Ovary (tissue), 10 donors: ENCODE measurements around the gene ZNF674. TPM values are rescaled to one million over a fixed set of nuclear protein-coding genes. Genes with fewer than 3 reads are reported as not detected.

Source experiments
- DNase-seq, 5 donors: peaks; one replicate each; pipeline ENCODE4 v3.0.0-alpha.2; 2019 to 2020
- H3K27ac ChIP-seq, 2 donors: fragments of 200-600 bp; one replicate each; pipeline versions ENCODE4 v1.5.1 to v1.8.0; 2019 to 2022
- H3K27me3 ChIP-seq: fragments of 200-600 bp; one replicate; pipeline ENCODE4 v1.8.0; 2022
- H3K36me3 ChIP-seq: fragments of 200-600 bp; sonication (generic); one replicate; pipeline ENCODE4 v1.5.1; 2019
- H3K4me1 ChIP-seq: one replicate; pipeline ENCODE4 v1.8.1; 2013; ENCODE audit warnings: mild to moderate bottlenecking, moderate library complexity; ENCODE audit not compliant: insufficient read depth
- H3K4me3 ChIP-seq: fragments of 200-600 bp; sonication (generic); one replicate; pipeline ENCODE4 v1.5.1; 2017
- H3K9me3 ChIP-seq, 2 donors: fragments of 200-600 bp in 1 of 2; sonication (generic) in 1 of 2; one replicate each; pipeline versions ENCODE4 v1.5.1 to v1.8.1; 2013 to 2019; ENCODE audit warnings: mild to moderate bottlenecking in 1 of 2, moderate library complexity in 1 of 2
- EP300 ChIP-seq: sonication (generic); formaldehyde crosslinking; IDR thresholded peaks from one replicate; pipeline ENCODE4 v1.6.1; 2017; ENCODE audit warnings: antibody characterized with exemption
- POLR2A ChIP-seq: fragments of 450-650 bp; IDR thresholded peaks from one replicate; pipeline ENCODE4 v1.6.1; 2017; ENCODE audit warnings: antibody characterized with exemption, mild to moderate bottlenecking, moderate library complexity
- WGBS, 3 donors: extraction: QIAGEN DNeasy Blood & Tissue Kit in 1 of 3; methylation state at CpG; one replicate each; pipeline versions ENCODE4 v1.1.5 to v1.1.7; 2013 to 2017; 5-methylcytosine and 5-hydroxymethylcytosine counted together
- intact Hi-C, 4 donors: fragments of 100-400 bp; cut with DNase I; formaldehyde crosslinking; loops; one replicate each; pipeline versions ENCODE4 v1.11.0 to v1.15.1; 2022 to 2023
- long read RNA-seq, 3 donors: library from polyadenylated mRNA in 2 of 3; unstranded in 2 of 3; transcript quantifications; one replicate each; pipeline ENCODE4 v2.0.0 and lab custom pipeline, GENCODE V29; 2021 to 2026
- polyA plus RNA-seq, 2 donors: library from polyadenylated mRNA; stranded (reverse); fragments of 200-250 nt in 1 of 2; fragments of 350-450 nt in 1 of 2; fragmentation: Illumina TruSeq in 1 of 2; extraction: RNeasy Lipid Tissue Mini Kit (QIAGEN cat#74804) in 1 of 2; gene quantifications; one replicate each; pipeline ENCODE4 v1.2.3, GENCODE V29; 2013 to 2014
- total RNA-seq, 7 donors: library from RNA; depleted of rRNA in 2 of 7; stranded (reverse); fragments of >200 nt in 2 of 7; fragmentation: NEBNext Ultra II Directional in 3 of 7; extraction: Animal tissue kit (Norgen Biotek cat#: 25700) in 3 of 7; gene quantifications; one replicate each; pipeline versions ENCODE4 v1.1.0 to v1.2.4, GENCODE V29; 2016 to 2023
- TF ChIP-seq, protein P1 (sequence below), 3 donors: fragments of 450-650 bp in 2 of 3; fragments of 200-600 bp in 1 of 3; IDR thresholded peaks; one replicate each; pipeline versions ENCODE4 v1.5.1 to v1.8.0; 2016 to 2022; ENCODE audit warnings: antibody characterized with exemption in 3 of 3, mild to moderate bottlenecking in 1 of 3
- donor health status: DM: no; HTN: no; CAD: no; lungs with moderate emphysema.
- donor health status: DM: no; HTN: no; CAD: no.
- donor health status: Bipolar disorder and iron deficiency.
- donor health status: DM: yes; HTN: yes; CAD: no.
- donor health status: DM: no; HTN: no; CAD: no.
- donor health status: DM: yes; HTN: yes; CAD: no.

ZNF674 gene
- total RNA-seq = 10 to 100 TPM in 1 of 7 donors, 1 to 10 TPM in 6; 2.8 to 11.5 (median 3.8) TPM
- polyA plus RNA-seq = 1 to 10 TPM; 1.6 to 2.8 TPM
- long read RNA-seq, donor 1 = 0 reads
- long read RNA-seq, donor 2 = 0 reads
- long read RNA-seq, donor 3 = 0 reads

DNA sequence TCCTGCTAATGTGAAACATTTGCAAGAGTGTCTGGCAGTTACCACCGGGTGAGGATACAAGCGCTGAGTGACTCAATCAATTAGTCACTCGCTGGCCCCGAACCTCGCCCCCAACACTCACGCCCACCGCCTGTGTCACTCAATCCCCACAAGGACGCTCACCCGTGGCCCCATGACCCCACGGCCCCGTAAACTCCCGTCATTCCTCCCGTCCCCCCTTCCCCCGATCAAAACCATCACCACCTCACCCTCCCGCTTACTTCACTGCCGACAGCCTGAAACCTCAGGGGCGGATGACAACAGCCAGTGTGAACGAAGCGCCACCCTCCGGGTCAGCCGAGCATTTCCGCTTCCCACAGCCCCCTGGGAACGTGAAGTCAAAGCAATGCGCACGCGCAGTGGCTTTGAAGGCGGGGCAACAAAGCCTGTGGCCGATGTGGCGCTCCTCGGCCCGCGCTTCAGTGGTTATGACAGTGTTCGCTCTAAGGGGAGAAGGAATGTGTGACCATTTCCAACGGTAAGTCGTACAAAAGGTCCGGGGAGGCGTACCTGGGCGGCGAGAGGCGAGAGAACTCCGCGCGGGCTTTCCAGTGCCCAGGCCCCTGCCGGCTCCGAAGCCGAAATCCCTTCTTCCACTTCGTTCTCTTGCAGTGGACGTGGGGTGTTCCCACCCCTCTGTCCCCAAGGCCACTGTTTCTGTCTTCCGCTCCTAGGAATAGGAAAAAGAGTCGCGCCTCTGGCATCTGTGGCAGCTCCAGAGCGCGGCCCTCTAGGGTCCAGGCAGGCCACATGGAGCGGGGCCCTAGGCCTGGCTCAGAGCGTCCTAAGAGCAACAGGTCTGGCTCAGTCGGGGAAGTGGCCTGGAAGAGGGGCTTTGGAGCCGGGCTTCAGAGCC lies at the start of gene ZNF674:
TSS of gene ZNF674 (minus strand) at position 311 of the 895 bp plus-strand sequence. CDS start 3,334 bp downstream, outside the sequence.
- intact Hi-C loops = no loop called here
- H3K27me3 ChIP-seq = no peaks in the 10 kb centered on the region
- peak within 1 kb of the TSS; percentile 60 for H3K4me3 ChIP-seq
- TF ChIP-seq, protein P1, sequence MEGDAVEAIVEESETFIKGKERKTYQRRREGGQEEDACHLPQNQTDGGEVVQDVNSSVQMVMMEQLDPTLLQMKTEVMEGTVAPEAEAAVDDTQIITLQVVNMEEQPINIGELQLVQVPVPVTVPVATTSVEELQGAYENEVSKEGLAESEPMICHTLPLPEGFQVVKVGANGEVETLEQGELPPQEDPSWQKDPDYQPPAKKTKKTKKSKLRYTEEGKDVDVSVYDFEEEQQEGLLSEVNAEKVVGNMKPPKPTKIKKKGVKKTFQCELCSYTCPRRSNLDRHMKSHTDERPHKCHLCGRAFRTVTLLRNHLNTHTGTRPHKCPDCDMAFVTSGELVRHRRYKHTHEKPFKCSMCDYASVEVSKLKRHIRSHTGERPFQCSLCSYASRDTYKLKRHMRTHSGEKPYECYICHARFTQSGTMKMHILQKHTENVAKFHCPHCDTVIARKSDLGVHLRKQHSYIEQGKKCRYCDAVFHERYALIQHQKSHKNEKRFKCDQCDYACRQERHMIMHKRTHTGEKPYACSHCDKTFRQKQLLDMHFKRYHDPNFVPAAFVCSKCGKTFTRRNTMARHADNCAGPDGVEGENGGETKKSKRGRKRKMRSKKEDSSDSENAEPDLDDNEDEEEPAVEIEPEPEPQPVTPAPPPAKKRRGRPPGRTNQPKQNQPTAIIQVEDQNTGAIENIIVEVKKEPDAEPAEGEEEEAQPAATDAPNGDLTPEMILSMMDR (IDR thresholded peaks at IDR 0.05) = peak in 2 of 3 donors; percentile 51 to 60
- no peak for TF ChIP-seq EP300
- peak; percentile 73 for TF ChIP-seq POLR2A
- H3K27ac ChIP-seq = peak within 1 kb of the TSS; percentile 39 to 44
- WGBS, 3 donors = 28 to 46% (median 44%) methylated on average over 57 of the region's 57 CpGs
- no peaks in the 10 kb centered on the region for H3K9me3 ChIP-seq
- no peaks in the 10 kb centered on the region for H3K36me3 ChIP-seq
- DNase-seq = peak; percentile 91 to 94 (median 92)
- H3K4me1 ChIP-seq = no peaks in the 10 kb centered on the region

DNA sequence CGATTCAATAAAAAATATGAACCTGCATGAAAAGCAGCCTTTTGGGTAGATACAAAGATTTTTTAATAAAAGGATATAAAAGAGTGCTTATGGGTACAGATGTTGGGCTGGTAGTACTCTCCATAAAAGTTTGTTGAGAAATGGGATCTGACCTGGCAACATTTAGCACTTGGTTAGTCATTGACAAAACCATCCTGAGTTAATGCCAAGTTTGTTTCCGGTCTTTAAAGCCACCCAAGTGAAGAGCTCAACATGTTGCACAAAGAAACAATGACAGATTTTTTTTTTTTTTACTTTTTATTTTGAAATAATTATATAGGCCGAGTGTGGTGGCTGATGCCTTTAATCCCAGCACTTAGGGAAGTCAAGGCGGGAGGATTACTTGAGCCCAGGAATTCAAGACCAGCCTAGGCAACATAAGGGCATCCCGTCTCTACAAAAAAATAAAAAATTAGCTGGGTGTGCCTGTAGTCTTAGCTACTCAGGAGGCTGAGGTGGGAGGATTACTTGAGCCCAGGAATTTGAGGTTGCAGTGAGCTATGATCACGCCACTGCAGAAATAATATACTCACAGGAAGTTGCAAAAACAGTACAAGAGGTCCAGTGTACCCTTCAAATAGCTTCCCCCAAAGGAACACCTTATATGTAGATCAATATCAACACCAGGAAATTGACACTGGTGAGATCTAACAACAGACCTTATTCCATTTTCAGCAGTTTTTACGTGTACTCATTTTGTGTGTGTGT lies 44.9 kb upstream of the ZNF674 start:
- peaks cover 4% of the 10 kb centered on the region for H3K4me1 ChIP-seq
- no peak for DNase-seq
- no peak overlapping the region for H3K4me3 ChIP-seq
- TF ChIP-seq POLR2A (no peak), EP300 (no peak)
- TF ChIP-seq, protein P1 (IDR thresholded peaks at IDR 0.05) = no peak
- no peaks in the 10 kb centered on the region for H3K27me3 ChIP-seq
- intact Hi-C loops = no loop called here
- no peaks in the 10 kb centered on the region for H3K36me3 ChIP-seq
- no peaks in the 10 kb centered on the region for H3K9me3 ChIP-seq
- WGBS, 3 donors = 72 to 75% (median 72%) methylated on average over 7 of the region's 7 CpGs
- no peak overlapping the region for H3K27ac ChIP-seq

DNA sequence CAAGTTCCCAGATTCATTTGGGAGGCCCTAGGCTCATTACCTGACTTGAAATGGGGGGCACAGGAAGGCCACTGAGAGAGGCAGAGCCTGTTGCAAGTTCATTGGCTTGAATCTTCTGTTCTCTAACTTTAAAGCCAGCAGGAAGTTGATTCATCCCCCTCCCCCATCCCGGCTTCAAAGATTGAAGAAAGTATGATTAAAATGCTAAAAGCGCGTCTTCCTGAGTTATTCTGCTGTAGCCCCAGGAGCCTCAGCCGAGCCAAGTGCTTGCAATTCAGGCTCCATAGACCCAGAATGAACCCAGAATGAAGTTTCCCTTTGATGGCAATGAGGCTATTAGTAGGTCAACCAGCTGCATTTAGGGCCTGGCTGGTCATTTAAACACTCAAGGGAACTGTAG lies 43.0 kb upstream of the ZNF674 start:
- intact Hi-C loops = no loop called here
- Histone ChIP-seq H3K4me3 (no peak overlapping the region), H3K36me3 (no peaks in the 10 kb centered on the region), H3K9me3 (no peaks in the 10 kb centered on the region), H3K27ac (peak overlapping the region in 1 of 2 donors; percentile 26), H3K27me3 (no peaks in the 10 kb centered on the region), H3K4me1 (peaks cover 4% of the 10 kb centered on the region)
- TF ChIP-seq EP300 (no peak), POLR2A (no peak)
- TF ChIP-seq, protein P1 (IDR thresholded peaks at IDR 0.05) = no peak
- WGBS, 3 donors = 30 to 39% (median 31%) methylated on average over 4 of the region's 4 CpGs
- peak in 2 of 5 donors; percentile 39 to 50 for DNase-seq

DNA sequence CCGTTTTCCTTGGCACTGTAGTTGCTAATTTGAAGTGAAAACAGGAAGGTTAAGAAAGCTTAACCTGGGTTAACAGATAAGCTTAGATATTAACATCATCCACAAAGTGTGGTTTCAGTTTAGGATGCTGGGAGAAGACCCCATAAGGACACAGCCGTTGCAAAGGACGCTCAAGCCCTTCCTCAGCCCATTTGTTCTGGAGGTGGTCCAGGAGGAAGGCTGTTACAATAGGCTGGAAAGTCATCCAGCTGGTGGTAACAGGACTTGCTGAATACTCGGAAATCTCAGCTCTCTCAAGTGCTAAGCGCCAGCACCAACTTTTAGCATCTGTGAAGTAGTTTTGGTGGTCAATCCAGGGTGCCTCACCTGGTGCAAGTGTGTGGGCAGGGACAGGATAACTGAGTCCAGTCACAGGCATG lies 42.5 kb upstream of the ZNF674 start:
- H3K4me3 ChIP-seq = no peak overlapping the region

More for the DNA sequence above, 42.5 kb upstream of the ZNF674 start:
- no peaks in the 10 kb centered on the region for H3K9me3 ChIP-seq
- intact Hi-C loops = no loop called here
- H3K4me1 ChIP-seq = peaks cover 4% of the 10 kb centered on the region
- 9 to 20% (median 13%) methylated on average over 5 of the region's 5 CpGs for WGBS, 3 donors
- no peaks in the 10 kb centered on the region for H3K36me3 ChIP-seq
- TF ChIP-seq, protein P1 (IDR thresholded peaks at IDR 0.05) = no peak
- TF ChIP-seq POLR2A (no peak), EP300 (no peak)
- peak overlapping the region; percentile 26 to 36 for H3K27ac ChIP-seq
- DNase-seq = peak in 1 of 5 donors; percentile 37
- H3K27me3 ChIP-seq = no peaks in the 10 kb centered on the region
